Kidney epithelial cell (primary cell): ENCODE measurements around the gene OBSCN. TPM values are rescaled to one million over a fixed set of nuclear protein-coding genes. Genes with fewer than 3 reads are reported as not detected.

ENCODE experiments used
- DNase-seq: peaks from one replicate; pipeline ENCODE4 v3.0.0-alpha.2; 2010; ENCODE audit warnings: low read depth
- H3K27me3 ChIP-seq: 2 replicates; pipeline ENCODE4 v1.6.0; 2011; ENCODE audit warnings: low read length; ENCODE audit not compliant: control insufficient read depth, insufficient read depth
- H3K36me3 ChIP-seq: 2 replicates; pipeline ENCODE4 v1.5.1; 2011; ENCODE audit warnings: low read length; ENCODE audit not compliant: control insufficient read depth, insufficient read depth
- H3K4me3 ChIP-seq: 2 replicates; pipeline ENCODE4 v1.5.1; 2011; ENCODE audit warnings: low read depth, mild to moderate bottlenecking, control low read depth, low read length
- CTCF ChIP-seq: IDR thresholded peaks from 2 replicates; pipeline ENCODE4 v1.5.1; 2011; ENCODE audit warnings: mild to moderate bottlenecking, moderate library complexity, low read length, control low read depth, inconsistent platforms; ENCODE audit not compliant: insufficient read depth, poor library complexity, severe bottlenecking
- total RNA-seq: library from RNA; depleted of rRNA; stranded (reverse); fragments of >200 nt; gene quantifications from 2 replicates; pipeline ENCODE4 v1.2.3, GENCODE V29; 2015

The OBSCN gene
- total RNA-seq, 1 donor from 2014 or later: 13.5 TPM

GRCh38 chr1:228314315-228314657, 106.4 kb downstream of the OBSCN start:
- DNase-seq: no peak
- TF ChIP-seq CTCF: no peak
- Histone ChIP-seq H3K4me3 (no peak overlapping the region), H3K27me3 (peaks cover 6% of the 10 kb centered on the region), H3K36me3 (no peaks in the 10 kb centered on the region)

- H3K27me3 ChIP-seq: peaks cover 6% of the 10 kb centered on the region
- no peak for TF ChIP-seq CTCF
- no peak overlapping the region for H3K4me3 ChIP-seq
- H3K36me3 ChIP-seq: no peaks in the 10 kb centered on the region
- no peak for DNase-seq
These were observed 107.0 kb downstream of the OBSCN start for GRCh38 chr1:228314658-228315483.

GRCh38 chr1:228315484-228315944, 107.7 kb downstream of the OBSCN start:
- DNase-seq: no peak
- TF ChIP-seq CTCF: no peak
- Histone ChIP-seq H3K27me3 (peaks cover 6% of the 10 kb centered on the region), H3K4me3 (no peak overlapping the region), H3K36me3 (no peaks in the 10 kb centered on the region)

GRCh38 chr1:228315945-228316588, 108.2 kb downstream of the OBSCN start:
- TF ChIP-seq CTCF: no peak
- H3K4me3 ChIP-seq: no peak overlapping the region
- H3K27me3 ChIP-seq: peaks cover 6% of the 10 kb centered on the region
- H3K36me3 ChIP-seq: no peaks in the 10 kb centered on the region
- no peak for DNase-seq

- TF ChIP-seq CTCF: no peak
- Histone ChIP-seq H3K27me3 (peaks cover 6% of the 10 kb centered on the region), H3K4me3 (no peak overlapping the region), H3K36me3 (no peaks in the 10 kb centered on the region)
- no peak for DNase-seq
These were observed 108.9 kb downstream of the OBSCN start for GRCh38 chr1:228316589-228317387.
